Measurements from ENCODE around the gene ZNF543.
A peak's percentile ranks its signal among the peaks of the same experiment; 100 is the strongest.
"Not testable (repeated sequence)": the region's sequence is repeated elsewhere in the genome, so short reads cannot be mapped to it uniquely, and the experiment has no call there.

ZNF543 gene

DNA sequence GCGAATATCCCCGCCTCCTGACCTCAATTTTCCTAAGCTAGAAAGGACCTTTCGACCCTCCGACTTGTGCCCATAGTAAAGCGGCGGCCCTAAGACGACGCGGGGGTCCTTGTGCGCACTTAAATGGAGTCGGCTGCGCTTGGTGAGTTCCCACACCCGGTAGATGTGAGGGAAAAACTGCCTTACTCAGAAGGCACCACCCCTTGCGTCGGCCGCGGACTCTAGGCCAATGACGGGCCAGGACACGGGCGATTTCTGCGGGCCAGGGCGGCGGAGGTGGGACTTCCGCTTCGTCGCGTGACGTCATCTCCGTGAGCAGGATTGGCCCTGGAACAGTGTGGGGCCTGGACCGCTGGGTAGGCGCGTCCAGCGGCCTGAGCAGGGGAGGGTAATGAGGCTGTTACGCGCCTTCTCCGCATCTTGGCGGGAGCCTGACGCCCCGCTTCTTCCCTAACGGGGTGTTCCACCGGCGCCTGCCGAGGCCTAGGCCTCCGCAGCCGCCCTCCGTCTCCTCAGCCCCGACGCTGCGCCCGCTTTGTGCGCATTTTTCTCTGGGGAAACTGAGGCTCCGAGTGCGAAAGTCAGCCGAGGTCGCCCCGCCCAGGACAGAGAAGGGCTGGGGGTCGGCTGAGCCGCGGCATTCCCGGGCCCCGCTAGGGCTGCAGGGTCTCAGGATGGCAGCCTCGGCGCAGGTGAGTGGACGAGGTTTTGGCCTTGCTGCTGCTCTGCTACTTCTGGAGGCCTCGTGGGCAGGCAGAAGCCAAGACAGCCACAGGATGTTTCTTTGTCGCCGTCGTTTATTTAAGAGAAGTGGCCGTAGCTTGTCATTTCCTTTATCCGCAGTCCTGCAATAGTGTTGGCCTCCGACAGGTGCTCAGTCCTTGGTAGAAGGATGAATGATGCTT lies at the start of gene ZNF543:
TSS of gene ZNF543 (plus strand) at position 293 of the 905 bp plus-strand sequence. CDS start at position 675, 382 bp downstream.
- DNase-seq (ENCODE audit: low read depth) = peak; percentile 88

DNA sequence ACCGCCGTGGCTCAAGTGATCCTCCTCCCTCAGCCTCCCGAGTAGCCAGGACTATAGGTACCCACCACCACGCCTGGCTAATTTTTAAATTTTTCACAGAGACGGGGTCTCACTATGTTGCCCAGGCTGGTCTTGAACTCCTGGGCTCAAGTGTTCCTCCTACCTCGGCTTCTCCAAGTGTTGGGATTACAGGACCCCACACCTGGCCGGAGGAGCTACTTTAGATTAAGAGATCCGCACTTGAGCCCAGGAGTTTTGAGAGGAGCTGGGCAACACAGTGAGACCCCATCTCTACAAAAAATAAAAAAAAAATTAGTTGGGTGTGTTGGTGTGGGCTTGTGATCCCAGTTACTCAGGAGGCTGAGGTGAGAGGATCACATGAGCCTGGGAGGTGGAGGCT lies 49.0 kb upstream of the ZNF543 start:
- DNase-seq (ENCODE audit: low read depth) = no peak

DNA sequence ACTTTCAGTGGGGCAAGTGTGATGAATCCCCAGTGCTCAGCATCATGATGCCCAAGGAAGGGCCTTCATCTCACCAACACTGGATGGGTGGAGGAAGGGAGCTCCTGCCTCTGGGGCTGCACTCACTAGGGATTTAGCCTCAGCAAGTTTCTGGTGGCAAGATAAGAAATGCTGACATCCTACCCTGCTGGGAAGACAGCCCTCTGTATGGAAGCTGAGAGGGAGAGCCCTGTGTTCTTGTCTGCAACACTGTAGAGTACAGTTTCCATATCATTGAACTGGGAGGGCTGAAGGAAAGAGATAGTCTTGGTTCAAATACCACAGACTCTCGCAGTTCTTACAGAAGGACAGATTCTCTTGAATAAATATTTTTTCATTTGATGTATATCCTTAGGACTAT lies 47.3 kb upstream of the ZNF543 start:
- no peak for DNase-seq (ENCODE audit: low read depth)

DNA sequence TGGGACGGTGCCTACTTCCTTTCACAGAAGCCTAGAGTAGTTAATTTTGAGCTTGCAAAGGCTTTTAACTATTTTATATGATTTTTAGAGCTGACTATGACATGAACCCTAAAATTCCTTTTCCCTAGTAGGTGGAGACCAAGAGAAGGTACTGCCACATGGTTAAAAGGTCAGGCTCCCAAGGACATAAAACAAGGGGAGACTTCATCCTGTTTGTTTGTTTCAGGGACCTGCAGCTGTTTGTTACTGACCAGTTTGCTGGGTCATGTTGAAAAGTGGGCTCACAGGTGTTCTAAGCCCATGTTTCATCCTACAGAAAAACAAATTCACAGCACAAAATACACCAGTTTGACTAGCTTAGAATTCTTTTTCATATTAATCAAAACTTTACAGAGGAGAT lies 43.8 kb upstream of the ZNF543 start:
- no peak for DNase-seq (ENCODE audit: low read depth)

DNA sequence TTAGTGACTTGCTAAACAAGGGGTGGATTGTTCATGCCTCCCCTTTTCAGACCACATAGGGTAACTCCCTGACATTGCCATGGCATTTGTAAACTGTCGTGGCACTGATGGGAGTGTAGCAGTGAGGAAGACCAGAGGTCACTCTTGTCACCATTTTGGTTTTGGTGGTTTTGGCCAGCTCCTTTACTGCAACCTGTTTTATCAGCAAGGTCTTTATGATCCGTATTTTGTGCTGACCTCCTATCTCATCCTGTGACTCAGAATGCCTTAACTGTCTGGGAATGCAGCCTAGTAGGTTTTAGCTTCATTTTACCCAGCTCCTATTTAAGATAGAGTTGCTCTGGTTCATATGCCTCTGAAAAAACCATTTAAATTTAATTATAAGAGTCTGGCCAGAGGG lies 41.8 kb upstream of the ZNF543 start:
- DNase-seq (ENCODE audit: low read depth) = not testable (repeated sequence)

DNA sequence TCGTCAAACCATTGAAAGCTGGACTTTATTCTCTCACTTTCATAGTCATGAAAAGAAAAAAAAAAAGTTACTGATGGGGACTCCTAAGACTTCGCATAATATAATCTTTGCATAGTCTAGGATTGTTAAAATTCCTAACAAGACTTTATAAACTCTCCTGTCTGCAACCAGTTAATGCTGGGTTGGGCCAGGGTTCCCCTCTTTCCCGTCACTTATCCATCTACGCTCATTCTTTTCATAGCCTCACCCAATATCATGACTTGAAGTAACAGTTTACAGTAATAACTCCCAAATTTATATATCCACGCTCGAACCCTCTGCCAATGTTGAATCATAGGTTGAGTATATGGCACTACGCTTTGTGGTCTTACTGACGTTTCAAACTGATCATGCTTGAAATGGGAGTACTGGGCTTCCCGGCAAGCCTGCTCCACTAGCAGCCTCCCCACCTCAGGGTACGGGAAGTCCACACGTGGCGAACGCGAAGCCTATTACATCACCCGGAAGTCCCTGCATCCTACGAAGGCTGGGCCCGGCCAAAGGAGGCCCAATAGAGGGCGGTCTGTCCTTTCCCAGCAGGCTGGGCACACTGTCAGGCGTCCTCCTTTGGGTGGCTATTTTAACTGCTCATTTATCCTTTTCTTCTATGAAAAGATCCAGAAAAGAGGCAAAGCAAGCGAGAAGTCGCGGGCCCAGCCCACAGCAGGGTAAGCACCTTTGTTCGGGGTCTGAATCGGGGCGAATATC lies 40.7 kb upstream of the ZNF543 start:
- DNase-seq (ENCODE audit: low read depth) = peak; percentile 66

DNA sequence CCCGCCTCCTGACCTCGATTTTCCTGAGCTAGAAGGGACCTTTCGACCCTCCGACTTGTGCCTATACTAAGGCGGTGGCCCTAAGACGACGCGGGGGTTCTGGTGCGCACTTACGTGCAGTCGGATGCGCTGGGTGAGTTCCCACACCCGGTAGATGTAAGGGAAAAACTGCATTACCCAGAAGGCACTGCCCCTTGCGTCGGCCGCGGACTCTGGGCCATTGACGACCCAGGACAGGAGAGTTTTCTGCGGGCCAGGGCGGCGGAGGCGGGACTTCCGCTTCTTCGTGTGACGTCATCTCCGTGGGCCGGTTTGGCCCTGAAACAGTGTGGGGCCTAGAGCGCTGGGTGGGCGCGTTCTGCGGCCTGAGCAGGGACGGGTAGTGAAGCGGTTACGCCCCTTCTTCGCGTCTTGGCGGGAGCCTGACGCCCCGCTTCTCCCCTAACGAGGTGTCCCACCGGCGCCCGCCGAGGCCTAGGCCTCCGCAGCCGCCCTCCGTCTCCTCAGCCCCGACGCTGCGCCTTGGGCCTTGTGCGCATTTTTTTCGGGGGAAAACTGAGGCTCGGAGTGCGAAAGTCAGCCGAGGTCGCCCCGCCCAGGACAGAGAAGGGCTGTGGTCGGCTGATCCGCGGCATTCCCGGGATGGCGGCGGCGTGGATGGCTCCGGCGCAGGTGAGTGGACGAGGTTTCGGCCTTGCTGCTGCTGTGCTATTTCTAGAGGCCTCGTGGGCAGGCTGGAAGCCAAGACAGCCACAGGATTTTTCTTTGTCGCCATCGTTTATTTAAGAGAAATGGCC lies 39.9 kb upstream of the ZNF543 start, which contains the start of gene ZNF460:
TSS of gene ZNF460 (plus strand) at position 321 of the 797 bp plus-strand sequence. CDS start at position 643, 322 bp downstream.
- peak; percentile 98 for DNase-seq (ENCODE audit: low read depth)

DNA sequence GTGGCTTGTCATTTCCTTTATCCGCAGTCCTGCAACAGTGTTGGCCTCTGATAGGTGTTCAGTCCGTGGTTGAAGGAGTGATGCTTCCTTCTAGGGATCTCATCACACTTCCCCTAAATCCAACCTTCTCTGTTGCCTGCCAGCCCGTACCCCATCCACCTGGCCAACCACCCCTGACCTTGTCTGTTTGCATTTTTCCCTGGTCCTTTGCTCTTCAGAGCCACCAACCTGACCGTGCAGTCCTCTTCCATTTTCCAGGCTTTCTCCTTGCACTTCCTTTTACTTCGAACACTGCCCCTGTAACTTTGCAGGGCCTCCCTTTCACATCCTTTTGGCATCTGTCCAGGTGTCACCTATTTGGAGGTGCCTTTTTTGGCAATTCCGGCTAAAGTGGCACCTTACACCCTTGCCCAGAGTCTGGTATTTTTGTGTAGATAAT lies 39.3 kb upstream of the ZNF543 start:
- DNase-seq (ENCODE audit: low read depth) = no peak

DNA sequence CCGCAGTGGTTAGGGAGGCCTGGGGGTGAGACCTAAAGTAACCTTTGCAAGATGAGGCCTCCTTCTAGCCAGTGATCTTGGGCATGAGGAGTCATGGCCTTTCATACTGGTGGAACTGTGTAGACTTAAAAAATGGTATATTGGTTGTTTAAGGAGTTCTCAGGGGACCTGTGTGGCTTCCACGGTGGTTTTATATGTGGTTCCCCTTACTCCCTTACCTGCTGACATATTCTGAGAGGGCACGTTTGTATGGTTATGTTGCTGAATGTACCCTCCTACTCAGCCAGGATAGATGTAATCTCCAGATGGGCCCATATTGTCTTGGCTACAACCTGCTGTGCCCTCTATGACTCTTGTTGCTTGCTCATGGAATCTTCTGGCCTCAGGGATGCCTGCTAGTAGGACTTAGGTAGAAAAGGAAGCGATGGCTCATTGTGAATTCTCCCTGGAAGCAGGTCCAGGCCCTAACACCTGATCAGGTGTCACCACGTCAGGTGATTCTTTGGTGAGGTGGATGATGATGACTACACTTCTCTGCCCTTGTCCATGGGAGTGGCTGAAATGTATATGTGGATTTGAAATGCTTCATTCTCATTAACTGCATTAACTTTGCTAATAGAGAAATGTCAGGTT lies 38.1 kb upstream of the ZNF543 start:
- no peak for DNase-seq (ENCODE audit: low read depth)

DNA sequence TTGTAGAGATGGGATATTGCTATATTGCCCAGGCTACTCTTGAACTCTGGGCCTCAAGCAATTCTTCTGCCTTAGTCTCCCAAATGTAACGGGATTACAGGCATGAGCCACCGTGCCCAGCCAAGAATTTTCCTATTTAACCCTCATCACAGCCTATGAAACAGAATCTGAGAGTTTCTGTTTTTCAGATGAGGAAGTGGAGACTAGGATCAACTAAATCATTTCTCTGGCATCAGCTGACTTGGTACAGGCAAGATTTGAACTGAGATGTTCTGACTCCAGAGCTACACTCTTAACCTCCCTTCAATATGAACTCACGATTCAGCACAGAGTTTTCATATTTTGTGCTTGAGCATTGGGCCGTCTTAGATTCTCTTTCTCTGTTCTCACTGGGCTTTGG lies 31.9 kb upstream of the ZNF543 start:
- DNase-seq (ENCODE audit: low read depth) = no peak

DNA sequence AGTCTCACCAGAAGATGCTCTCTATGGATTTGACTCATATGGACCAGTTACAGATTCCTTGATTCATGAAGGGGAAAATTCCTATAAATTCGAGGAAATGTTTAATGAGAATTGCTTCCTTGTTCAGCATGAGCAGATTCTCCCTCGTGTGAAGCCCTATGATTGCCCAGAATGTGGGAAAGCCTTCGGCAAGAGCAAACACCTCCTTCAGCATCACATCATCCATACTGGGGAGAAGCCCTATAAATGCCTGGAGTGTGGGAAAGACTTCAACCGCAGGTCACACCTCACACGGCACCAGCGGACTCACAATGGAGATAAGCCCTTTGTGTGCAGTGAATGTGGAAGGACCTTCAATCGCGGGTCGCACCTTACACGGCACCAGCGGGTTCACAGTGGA lies 29.3 kb upstream of the ZNF543 start:
- no peak for DNase-seq (ENCODE audit: low read depth)

DNA sequence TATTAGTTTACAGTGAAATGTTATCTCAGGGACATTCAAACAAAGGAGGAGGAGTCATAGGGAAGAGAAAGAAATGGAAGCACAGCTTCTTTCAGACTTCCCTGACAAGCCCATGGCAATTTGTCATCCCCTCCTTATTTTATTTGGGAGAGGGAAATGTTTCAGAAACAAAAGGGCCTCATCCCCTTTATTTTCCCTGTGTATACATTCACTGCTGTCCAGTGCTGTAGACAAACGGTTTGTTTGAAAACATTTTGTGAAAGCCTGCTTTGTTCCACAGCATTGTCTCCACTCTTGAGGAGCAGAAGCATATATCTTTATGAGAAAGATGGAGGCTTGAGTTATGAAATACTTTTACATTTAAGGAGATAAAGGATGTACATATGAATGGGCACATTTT lies 27.7 kb upstream of the ZNF543 start:
- no peak for DNase-seq (ENCODE audit: low read depth)

DNA sequence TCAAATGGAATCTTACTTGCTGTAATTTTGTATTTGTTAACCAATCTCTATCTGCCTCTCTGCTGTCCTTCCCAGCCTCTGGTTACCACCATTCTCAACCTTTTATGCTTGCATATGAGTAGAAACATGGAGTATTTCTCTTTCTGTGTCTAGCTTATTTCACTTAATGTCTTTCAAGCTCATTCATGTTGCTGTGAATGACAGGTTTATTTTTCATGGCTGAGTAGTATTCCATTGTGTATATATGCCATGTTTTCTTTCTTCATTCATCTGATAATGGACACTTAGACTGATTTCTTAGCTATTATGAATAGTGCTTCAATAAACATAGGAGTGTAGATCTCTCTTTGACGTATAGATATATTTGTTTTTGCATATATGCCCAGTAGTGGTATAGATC lies 26.6 kb upstream of the ZNF543 start:
- DNase-seq (ENCODE audit: low read depth) = no peak

DNA sequence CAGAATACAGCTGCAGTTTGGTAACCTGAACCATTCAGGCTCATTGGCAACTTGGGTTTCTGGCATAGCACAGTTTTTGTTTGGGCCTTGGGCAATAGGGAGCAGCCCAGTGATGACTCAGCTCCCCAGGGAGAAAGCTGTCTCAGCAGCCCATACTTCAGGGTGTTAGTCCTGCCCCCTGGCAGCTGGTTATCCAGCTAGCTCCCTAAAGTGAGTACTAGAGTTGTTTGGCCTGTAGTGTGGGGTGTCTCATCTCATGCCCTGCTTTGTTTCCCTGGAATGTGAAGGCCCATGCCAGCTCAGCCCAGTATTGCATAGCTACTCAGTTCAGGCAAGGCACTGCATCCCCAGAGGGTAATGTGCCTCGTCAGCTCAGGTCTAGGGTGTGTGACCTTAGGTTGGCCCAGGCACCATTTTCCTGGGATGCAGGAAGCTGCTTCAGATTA lies 18.2 kb upstream of the ZNF543 start:
- DNase-seq (ENCODE audit: low read depth) = no peak

DNA sequence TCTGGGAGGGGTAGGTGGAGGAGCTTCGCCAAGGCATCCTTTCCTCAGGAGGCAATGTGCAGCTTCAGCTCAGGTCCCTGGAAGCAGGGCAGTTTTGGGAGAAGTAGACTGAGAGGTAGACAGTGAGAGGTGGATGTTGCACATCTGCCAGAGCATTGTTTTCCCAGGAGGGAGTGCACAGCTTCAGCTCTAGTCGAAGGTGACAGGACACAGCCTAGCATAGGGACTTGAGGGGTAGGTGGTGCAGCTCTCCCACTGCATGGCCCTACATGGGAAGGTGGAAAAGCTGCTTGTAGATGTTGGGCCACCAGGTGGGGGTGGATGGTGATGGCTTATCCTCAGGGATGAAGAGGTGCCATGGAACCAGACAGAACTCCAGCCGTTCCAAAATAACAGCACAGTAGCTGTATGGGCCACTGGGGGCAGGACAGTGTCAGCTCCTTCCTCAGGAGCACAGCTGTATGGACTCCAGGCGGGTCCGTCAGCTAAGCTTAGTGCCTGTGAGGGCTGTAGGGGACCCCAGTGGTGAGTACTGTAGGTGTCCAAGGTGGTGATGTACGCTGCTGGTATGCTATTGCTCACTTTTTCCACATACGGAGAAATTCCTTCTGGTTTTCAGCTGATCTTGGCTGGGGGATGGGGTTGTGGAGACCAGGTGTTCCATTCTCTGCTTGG lies 17.4 kb upstream of the ZNF543 start:
- DNase-seq (ENCODE audit: low read depth) = no peak

DNA sequence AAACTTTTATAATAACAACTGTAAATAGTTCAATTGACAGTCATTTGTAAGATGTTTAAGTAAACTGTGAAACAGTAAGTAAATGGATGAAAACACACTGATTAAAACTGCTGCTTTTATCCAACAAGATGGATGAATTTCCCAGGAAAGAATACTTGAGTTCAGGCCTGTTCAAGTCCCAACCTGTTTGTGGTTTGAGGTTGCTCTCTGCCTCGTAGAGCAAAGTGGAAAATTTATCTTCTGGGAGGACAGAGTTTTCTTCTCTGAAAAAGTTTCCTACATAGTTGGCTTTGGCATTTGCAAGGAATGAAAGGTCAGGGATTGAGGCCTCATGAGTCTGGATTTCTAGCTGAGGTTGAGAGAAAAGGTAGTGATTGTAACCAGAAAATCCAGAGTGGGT lies 15.2 kb upstream of the ZNF543 start:
- DNase-seq (ENCODE audit: low read depth) = no peak

DNA sequence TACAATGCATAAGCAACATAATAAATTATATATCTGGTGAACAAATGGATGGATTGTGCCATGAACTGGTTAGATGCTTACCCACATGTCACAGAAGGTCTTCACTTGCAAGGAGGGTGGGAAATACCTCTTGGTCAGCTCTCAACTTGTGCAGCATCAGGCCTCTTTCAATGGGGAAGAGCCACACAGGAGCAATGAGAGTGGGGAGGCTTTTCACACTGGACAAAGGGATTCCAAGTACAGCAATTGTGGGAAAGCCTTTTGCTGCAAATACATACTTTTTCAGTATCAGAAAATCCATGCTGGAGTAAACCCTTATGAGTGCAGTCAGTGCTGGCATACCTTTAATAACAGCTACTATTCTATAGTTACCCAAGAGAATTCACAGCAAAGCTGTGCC lies 11.8 kb upstream of the ZNF543 start:
- no peak for DNase-seq (ENCODE audit: low read depth)

DNA sequence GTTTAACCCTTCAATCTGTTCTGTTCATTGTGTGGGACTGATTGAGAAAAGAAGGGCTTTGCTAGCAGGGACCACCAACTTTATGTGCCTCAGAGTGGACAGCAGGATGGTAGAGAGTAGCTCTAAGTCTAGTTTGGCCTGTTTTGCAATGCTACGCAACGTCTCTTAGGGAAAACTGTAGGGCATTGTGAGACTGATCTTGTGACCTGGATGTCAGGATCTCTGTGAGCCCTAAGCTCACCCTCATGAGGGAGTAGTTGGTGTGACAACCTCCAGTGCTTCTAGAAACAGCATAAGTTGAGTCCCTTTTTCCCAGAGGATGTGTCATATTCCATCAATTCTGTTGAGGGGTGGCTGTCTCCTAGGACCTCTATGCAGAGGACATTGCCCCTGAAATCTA lies 9.5 kb upstream of the ZNF543 start:
- DNase-seq (ENCODE audit: low read depth) = no peak

DNA sequence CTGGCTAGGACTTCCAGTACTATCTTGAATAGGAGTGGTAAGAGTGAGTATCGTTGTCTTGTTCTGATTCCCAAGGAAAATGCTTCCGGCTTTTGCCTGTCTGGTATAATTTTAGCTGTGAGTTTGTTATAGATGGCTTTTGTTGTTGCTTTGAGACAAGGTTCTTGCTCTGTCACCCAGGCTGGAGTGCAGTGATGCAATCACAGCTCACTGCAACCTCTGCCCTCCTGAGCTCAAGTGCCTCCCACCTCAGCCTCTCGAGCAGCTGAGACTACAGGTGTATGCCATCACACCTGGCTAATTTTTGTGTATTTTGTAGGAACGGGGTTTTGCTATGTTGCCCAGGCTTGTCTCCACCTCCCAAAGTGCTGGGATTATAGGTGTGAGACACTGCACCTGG lies 6.1 kb upstream of the ZNF543 start:
- no peak for DNase-seq (ENCODE audit: low read depth)

DNA sequence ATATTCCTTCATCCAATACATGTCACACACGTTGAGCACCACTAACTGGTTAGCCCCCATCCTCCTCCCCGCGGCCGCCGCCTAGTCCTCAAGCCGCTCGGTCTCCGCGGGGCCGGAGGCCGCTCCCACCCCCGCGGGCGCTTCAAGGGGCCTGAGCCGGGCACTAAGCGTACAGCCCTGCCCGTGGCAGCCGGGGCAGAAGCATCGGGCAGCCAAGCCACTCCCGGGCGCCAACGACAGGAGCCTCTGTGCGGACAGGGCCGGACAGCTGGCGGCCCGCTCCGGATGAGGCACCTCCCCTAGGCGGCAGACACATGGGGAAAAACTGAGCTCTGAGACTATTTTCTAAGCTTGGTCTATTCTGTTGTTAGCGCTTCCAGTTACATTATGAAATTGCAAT lies 2.8 kb upstream of the ZNF543 start:
- DNase-seq (ENCODE audit: low read depth) = no peak

DNA sequence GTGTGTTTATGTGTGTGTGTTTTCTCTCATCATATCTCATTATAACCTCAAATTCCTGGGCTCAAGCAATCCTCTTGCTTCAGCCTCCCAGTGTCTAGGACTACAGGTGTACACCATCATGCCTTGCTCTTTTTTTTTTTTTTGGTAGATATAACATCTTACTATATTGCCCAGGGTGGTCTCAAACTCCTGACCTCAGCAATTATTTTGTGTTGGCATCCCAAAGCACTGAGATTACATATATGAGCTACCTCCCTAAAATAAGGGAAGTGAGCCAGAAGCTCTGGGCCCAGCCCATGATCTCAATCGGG lies 448 bp upstream of the ZNF543 start:
- no peak for DNase-seq (ENCODE audit: low read depth)

All from activated gamma-delta T cell treated with anti-CD3 and anti-CD28 coated beads, Interleukin-2, amount 50 U/mL, for 16 hours (primary cell).